ENCODE results near the gene COPB1. TPM values are rescaled to one million over a fixed set of nuclear protein-coding genes. Genes with fewer than 3 reads are reported as not detected.
A peak's percentile ranks its signal among the peaks of the same experiment; 100 is the strongest.

COPB1 gene
- total RNA-seq, 6 donors from 2014 or later: 56.2 to 139 (median 84.2) TPM

- Histone ChIP-seq H3K9me3 (no peaks in the 10 kb centered on the region), H3K27ac (peak overlapping the region in 1 of 4 donors; percentile 43), H3K27me3 (no peaks in the 10 kb centered on the region), H3K4me1 (peaks cover 9 to 19% (median 15%) of the 10 kb centered on the region in 4 donors), H3K36me3 (no peaks in the 10 kb centered on the region), H3K4me3 (no peak overlapping the region)
- DNase-seq (peak; percentile 49 to 86), ATAC-seq (ENCODE audit: low FRiP score in 2 of 2) (peak; percentile 91 to 97)
- 17 to 19% methylated on average over 15 of the region's 15 CpGs for WGBS, 2 donors
- no peak for TF ChIP-seq EP300 (IDR thresholded peaks at IDR 0.05)
- peak; percentile 49 to 58 for TF ChIP-seq POLR2AphosphoS5 (IDR thresholded peaks at IDR 0.05)
Measured at GRCh38 chr11:14422052-14422813, 77.4 kb downstream of the COPB1 start.

- Histone ChIP-seq H3K27me3 (no peaks in the 10 kb centered on the region), H3K4me3 (no peak overlapping the region), H3K9me3 (no peaks in the 10 kb centered on the region), H3K4me1 (peaks cover 9 to 19% (median 15%) of the 10 kb centered on the region in 4 donors), H3K36me3 (no peaks in the 10 kb centered on the region), H3K27ac (no peak overlapping the region)
- 93 to 94% methylated on average over 3 of the region's 3 CpGs for WGBS, 2 donors
- DNase-seq: no peak
- no peak for ATAC-seq (ENCODE audit: low FRiP score in 2 of 2)
- TF ChIP-seq POLR2A (IDR thresholded peaks at IDR 0.05): no peak
Measured at GRCh38 chr11:14420223-14420622, 79.4 kb downstream of the COPB1 start.

GRCh38 chr11:14418801-14419417 lies 80.7 kb downstream of the COPB1 start:
- peaks cover 9 to 22% (median 15%) of the 10 kb centered on the region in 4 donors for H3K4me1 ChIP-seq
- no peaks in the 10 kb centered on the region for H3K36me3 ChIP-seq
- no peaks in the 10 kb centered on the region for H3K9me3 ChIP-seq
- whole genome bisulfite sequencing, 2 donors: 73 to 77% methylated on average over 6 of the region's 6 CpGs
- H3K27ac ChIP-seq: no peak overlapping the region
- H3K4me3 ChIP-seq: no peak overlapping the region
- ATAC-seq (ENCODE audit: low FRiP score in 2 of 2): no peak
- no peak for DNase-seq
- H3K27me3 ChIP-seq: no peaks in the 10 kb centered on the region
- no peak for TF ChIP-seq POLR2AphosphoS5 (IDR thresholded peaks at IDR 0.05)
- TF ChIP-seq CTCF (IDR thresholded peaks at IDR 0.05): peak in 4 of 6 experiments; percentile 14 to 29 (median 20)

DNA sequence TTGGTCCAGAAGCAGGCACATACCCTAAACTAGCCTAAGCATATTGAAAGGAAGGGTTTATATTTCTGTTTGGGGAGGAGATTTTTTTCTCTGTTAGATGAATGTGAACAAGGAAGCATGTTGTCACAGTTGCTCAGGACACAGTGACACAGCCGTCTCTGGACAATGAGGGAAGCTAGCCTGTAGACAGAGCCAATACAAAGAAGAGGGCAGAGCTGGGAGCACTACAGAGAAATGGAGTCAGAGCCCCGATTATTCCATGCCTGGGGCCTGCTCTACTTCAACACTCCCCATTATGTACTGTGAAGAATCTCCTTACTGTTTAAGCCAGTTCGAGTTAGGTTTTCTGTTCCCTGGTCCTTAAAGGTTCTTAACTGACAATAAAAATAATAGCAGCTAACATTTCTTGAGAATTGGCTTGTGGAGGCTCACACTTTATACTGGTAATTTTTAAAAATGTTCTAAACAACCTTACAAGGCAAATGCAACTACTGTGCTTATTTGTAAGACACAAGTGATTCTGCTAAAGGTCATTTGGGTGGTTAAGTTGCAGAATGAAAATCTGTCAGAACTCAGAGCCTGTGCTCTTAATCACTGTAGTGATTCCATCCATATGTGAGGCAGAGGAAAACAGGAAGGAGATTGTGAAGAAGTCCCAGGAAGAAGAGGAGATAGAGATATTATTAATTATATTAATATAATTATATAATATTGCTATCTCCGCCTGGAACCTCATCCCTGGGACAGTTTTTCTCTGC lies 81.8 kb downstream of the COPB1 start:
- Histone ChIP-seq H3K36me3 (no peaks in the 10 kb centered on the region), H3K9me3 (no peaks in the 10 kb centered on the region), H3K4me3 (no peak overlapping the region), H3K4me1 (peaks cover 3 to 13% (median 6%) of the 10 kb centered on the region in 4 donors), H3K27ac (no peak overlapping the region), H3K27me3 (no peaks in the 10 kb centered on the region)
- 80 to 88% methylated on average over 4 of the region's 4 CpGs for WGBS, 2 donors
- ATAC-seq (ENCODE audit: low FRiP score in 2 of 2) (no peak), DNase-seq (no peak)
- no peak for TF ChIP-seq CTCF (IDR thresholded peaks at IDR 0.05)
- TF ChIP-seq POLR2AphosphoS5 (IDR thresholded peaks at IDR 0.05): no peak
- TF ChIP-seq EP300 (IDR thresholded peaks at IDR 0.05): no peak
- TF ChIP-seq POLR2A (IDR thresholded peaks at IDR 0.05): no peak

DNA sequence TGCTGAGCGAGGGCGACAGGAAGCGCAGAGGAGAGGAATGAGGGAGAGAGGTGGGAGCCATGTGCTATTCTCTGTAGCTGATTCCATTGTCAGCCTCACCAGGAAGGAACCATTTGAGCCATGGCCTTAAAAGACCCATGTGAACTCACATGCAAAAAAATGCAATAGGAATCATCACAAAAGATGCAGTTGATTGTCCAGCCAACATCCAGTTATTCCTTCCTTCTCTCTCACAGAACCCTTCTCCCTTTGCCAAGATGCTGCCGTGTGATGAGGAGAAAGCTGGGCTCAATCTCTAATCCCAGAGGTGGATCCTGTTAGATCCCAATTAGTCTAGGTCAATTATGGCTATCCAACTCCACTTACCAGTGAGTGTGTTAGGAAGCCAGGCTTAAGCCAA lies 82.4 kb downstream of the COPB1 start:
- DNase-seq (no peak), ATAC-seq (ENCODE audit: low FRiP score in 2 of 2) (no peak)
- TF ChIP-seq CTCF (IDR thresholded peaks at IDR 0.05) (no peak), POLR2A (IDR thresholded peaks at IDR 0.05) (no peak), POLR2AphosphoS5 (IDR thresholded peaks at IDR 0.05) (no peak), EP300 (IDR thresholded peaks at IDR 0.05) (no peak)
- 91 to 95% methylated on average over 4 of the region's 4 CpGs for WGBS, 2 donors
- Histone ChIP-seq H3K9me3 (no peaks in the 10 kb centered on the region), H3K4me3 (no peak overlapping the region), H3K4me1 (peaks cover 0 to 10% (median 2%) of the 10 kb centered on the region in 4 donors), H3K27me3 (no peaks in the 10 kb centered on the region), H3K27ac (no peak overlapping the region), H3K36me3 (no peaks in the 10 kb centered on the region)

Data from upper lobe of left lung (tissue), 6 donors.